ENCODE measurements around the gene KMT5B.

DNA sequence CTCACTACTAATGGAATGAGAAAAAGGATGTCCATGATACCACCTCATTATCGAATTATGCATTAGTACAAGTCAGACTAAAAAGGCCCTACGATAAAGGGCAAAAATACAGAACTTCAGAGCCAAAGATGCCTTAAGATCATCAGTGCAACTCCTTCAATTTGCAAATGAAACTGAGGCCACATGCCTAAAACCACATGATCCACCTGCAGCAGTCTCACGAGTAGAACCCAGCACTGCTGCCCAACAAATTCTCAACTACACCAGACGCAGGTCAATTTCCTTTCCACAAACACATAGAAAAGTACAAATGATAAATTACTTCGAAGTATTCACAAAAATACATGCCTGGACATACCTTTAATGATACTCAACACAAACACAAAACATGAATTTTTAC, 20.1 kb downstream of the KMT5B start:
- TF ChIP-seq, protein P1, sequence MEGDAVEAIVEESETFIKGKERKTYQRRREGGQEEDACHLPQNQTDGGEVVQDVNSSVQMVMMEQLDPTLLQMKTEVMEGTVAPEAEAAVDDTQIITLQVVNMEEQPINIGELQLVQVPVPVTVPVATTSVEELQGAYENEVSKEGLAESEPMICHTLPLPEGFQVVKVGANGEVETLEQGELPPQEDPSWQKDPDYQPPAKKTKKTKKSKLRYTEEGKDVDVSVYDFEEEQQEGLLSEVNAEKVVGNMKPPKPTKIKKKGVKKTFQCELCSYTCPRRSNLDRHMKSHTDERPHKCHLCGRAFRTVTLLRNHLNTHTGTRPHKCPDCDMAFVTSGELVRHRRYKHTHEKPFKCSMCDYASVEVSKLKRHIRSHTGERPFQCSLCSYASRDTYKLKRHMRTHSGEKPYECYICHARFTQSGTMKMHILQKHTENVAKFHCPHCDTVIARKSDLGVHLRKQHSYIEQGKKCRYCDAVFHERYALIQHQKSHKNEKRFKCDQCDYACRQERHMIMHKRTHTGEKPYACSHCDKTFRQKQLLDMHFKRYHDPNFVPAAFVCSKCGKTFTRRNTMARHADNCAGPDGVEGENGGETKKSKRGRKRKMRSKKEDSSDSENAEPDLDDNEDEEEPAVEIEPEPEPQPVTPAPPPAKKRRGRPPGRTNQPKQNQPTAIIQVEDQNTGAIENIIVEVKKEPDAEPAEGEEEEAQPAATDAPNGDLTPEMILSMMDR (IDR thresholded peaks at IDR 0.05): no peak
- no peak for TF ChIP-seq POLR2A (IDR thresholded peaks at IDR 0.05)

Measured in thyroid gland (tissue), 4 donors.